Cardiac fibroblast (primary cell): ENCODE data around the gene EPHB1.

Experiments
- DNase-seq, 2 donors: peaks; one replicate each; pipeline versions ENCODE4 v3.0.0 to v3.0.0-alpha.2; 2010; ENCODE audit warnings: low read depth in 2 of 2
- H3K4me3 ChIP-seq, 2 donors: replicated peaks in 1 of 2; 1 replicate in 1 of 2; 2 replicates in 1 of 2; pipeline ENCODE4 v1.5.1; 2011; ENCODE audit warnings: low read depth in 2 of 2, low read length in 2 of 2, mild to moderate bottlenecking in 2 of 2, moderate library complexity in 1 of 2
- TF ChIP-seq, protein P1 (sequence below): IDR thresholded peaks from one replicate; pipeline ENCODE4 v1.5.1; 2011; ENCODE audit warnings: low read depth, mild to moderate bottlenecking, low read length, inconsistent platforms

The EPHB1 gene

GRCh38 chr3:134804508-134805480 lies 9.7 kb downstream of the EPHB1 start:
- TF ChIP-seq, protein P1, sequence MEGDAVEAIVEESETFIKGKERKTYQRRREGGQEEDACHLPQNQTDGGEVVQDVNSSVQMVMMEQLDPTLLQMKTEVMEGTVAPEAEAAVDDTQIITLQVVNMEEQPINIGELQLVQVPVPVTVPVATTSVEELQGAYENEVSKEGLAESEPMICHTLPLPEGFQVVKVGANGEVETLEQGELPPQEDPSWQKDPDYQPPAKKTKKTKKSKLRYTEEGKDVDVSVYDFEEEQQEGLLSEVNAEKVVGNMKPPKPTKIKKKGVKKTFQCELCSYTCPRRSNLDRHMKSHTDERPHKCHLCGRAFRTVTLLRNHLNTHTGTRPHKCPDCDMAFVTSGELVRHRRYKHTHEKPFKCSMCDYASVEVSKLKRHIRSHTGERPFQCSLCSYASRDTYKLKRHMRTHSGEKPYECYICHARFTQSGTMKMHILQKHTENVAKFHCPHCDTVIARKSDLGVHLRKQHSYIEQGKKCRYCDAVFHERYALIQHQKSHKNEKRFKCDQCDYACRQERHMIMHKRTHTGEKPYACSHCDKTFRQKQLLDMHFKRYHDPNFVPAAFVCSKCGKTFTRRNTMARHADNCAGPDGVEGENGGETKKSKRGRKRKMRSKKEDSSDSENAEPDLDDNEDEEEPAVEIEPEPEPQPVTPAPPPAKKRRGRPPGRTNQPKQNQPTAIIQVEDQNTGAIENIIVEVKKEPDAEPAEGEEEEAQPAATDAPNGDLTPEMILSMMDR, result no peak
- DNase-seq, result no peak
- H3K4me3 ChIP-seq, result no peak overlapping the region

DNA sequence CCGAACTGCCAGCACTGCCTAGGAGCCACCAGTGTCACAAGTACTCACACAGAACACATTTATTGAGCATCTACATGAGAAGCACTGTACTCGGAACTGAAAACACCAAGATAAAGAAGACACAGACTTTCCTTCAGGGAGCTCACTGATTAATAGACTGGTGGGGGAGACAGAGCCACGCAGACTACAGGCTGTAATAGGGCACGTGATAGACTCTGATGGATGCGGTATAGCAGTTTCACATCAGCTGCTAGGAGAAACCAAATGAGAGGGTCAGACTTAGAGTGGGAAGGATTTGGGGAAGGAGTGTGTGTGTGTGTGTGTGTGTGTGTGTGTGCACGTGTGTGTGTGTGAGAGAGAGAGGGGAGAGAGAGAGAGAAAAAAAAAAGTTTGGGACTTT lies 12.1 kb downstream of the EPHB1 start:
- no peak overlapping the region for H3K4me3 ChIP-seq
- no peak for DNase-seq
- TF ChIP-seq, protein P1, result no peak

GRCh38 chr3:134808835-134809234 lies 13.8 kb downstream of the EPHB1 start:
- TF ChIP-seq, protein P1, result no peak

GRCh38 chr3:134809427-134810051 lies 14.5 kb downstream of the EPHB1 start:
- DNase-seq, result no peak
- TF ChIP-seq, protein P1, result no peak
- H3K4me3 ChIP-seq, result no peak overlapping the region

More at GRCh38 chr3:134808835-134809234, 13.8 kb downstream of the EPHB1 start:
- DNase-seq, result no peak
- H3K4me3 ChIP-seq, result no peak overlapping the region

GRCh38 chr3:134810052-134810435 lies 15.0 kb downstream of the EPHB1 start:
- DNase-seq, result no peak
- TF ChIP-seq, protein P1, result no peak
- H3K4me3 ChIP-seq, result no peak overlapping the region

DNA sequence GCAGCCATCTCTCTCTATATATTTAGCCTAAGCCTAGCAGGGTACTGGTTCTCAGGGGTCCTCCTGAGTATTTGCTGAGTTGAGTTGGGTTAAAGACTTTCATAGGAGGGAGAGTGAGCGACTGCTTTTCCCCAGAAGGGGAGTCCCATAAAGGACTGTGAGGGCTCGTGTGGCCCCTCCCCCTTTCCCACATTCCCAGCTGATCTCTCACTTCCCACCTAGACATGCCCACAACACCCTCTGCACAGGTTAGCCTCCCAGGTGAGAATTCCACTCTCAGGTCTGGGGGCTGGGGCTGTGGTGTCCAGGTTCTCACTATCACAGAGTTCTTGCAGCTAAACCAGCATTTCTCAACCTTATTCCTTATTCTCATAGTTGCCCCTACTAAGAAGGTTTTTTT lies 15.8 kb downstream of the EPHB1 start:
- TF ChIP-seq, protein P1, result no peak
- no peak for DNase-seq
- H3K4me3 ChIP-seq, result no peak overlapping the region
